ENCODE results near the gene SUSD3. TPM values are rescaled to one million over a fixed set of nuclear protein-coding genes. Genes with fewer than 3 reads are reported as not detected.

Gene SUSD3
- total RNA-seq, 2 donors from 2014 or later: 7.0 to 21.4 TPM

GRCh38 chr9:93048566-93049448 lies 9.7 kb upstream of the SUSD3 start:
- H3K4me1 ChIP-seq (ENCODE audit: control insufficient read depth in 1 of 2, low read depth in 2 of 2): peaks cover 8 to 39% of the 10 kb centered on the region in 2 donors
- no peak for ATAC-seq (ENCODE audit: insufficient number of reproducible peaks, low FRiP score, low read depth)

GRCh38 chr9:93049491-93049890 lies 9.0 kb upstream of the SUSD3 start:
- no peak for DNase-seq (ENCODE audit: low spot score)
- no peak overlapping the region for H3K4me3 ChIP-seq
- H3K36me3 ChIP-seq: no peaks in the 10 kb centered on the region
- H3K4me1 ChIP-seq (ENCODE audit: control insufficient read depth in 1 of 2, low read depth in 2 of 2): peaks cover 15 to 46% of the 10 kb centered on the region in 2 donors
- TF ChIP-seq CTCF (IDR thresholded peaks at IDR 0.05): no peak
- no peaks in the 10 kb centered on the region for H3K9me3 ChIP-seq
- H3K27ac ChIP-seq: no peak overlapping the region
- no peaks in the 10 kb centered on the region for H3K27me3 ChIP-seq (replicated peaks; ENCODE audit: insufficient read depth)
- ATAC-seq (ENCODE audit: insufficient number of reproducible peaks, low FRiP score, low read depth): no peak

More at GRCh38 chr9:93048566-93049448, 9.7 kb upstream of the SUSD3 start:
- Histone ChIP-seq H3K4me3 (no peak overlapping the region), H3K27me3 (replicated peaks; ENCODE audit: insufficient read depth) (no peaks in the 10 kb centered on the region), H3K9me3 (no peaks in the 10 kb centered on the region), H3K36me3 (no peaks in the 10 kb centered on the region), H3K27ac (no peak overlapping the region)
- no peak for DNase-seq (ENCODE audit: low spot score)
- no peak for TF ChIP-seq CTCF (IDR thresholded peaks at IDR 0.05)

GRCh38 chr9:93050231-93050630 lies 8.3 kb upstream of the SUSD3 start:
- Histone ChIP-seq H3K4me1 (ENCODE audit: control insufficient read depth in 1 of 2, low read depth in 2 of 2) (peaks cover 20 to 53% of the 10 kb centered on the region in 2 donors), H3K27me3 (replicated peaks; ENCODE audit: insufficient read depth) (no peaks in the 10 kb centered on the region), H3K4me3 (no peak overlapping the region), H3K9me3 (no peaks in the 10 kb centered on the region), H3K27ac (peak overlapping the region; percentile 92 to 93), H3K36me3 (no peaks in the 10 kb centered on the region)
- DNase-seq (ENCODE audit: low spot score) (no peak), ATAC-seq (ENCODE audit: insufficient number of reproducible peaks, low FRiP score, low read depth) (no peak)
- TF ChIP-seq CTCF (IDR thresholded peaks at IDR 0.05): no peak

- H3K27ac ChIP-seq: peak overlapping the region; percentile 92 to 93
Measured at GRCh38 chr9:93051680-93052089, 6.8 kb upstream of the SUSD3 start.

More at GRCh38 chr9:93051680-93052089, 6.8 kb upstream of the SUSD3 start:
- no peak for TF ChIP-seq CTCF (IDR thresholded peaks at IDR 0.05)
- Histone ChIP-seq H3K4me3 (peak overlapping the region; percentile 18), H3K4me1 (ENCODE audit: control insufficient read depth in 1 of 2, low read depth in 2 of 2) (peaks cover 20 to 57% of the 10 kb centered on the region in 2 donors), H3K27me3 (replicated peaks; ENCODE audit: insufficient read depth) (no peaks in the 10 kb centered on the region), H3K36me3 (no peaks in the 10 kb centered on the region), H3K9me3 (no peaks in the 10 kb centered on the region)
- DNase-seq (ENCODE audit: low spot score) (peak; percentile 38), ATAC-seq (ENCODE audit: insufficient number of reproducible peaks, low FRiP score, low read depth) (peak; percentile 98)
